Activated T-cell treated with anti-CD3 and anti-CD28 coated beads, Interleukin-2, amount 50 U/mL, for 4 hours (primary cell): ENCODE data around the gene RAD51B. TPM values are rescaled to one million over a fixed set of nuclear protein-coding genes. Genes with fewer than 3 reads are reported as not detected.

Experiments used
- ATAC-seq, 2 donors: fragments of 200-7000 bp; cut with Tn5 transposase; one replicate each; pipeline ENCODE4 v1.10.0; 2021
- DNase-seq: peaks from one replicate; pipeline ENCODE4 v3.0.0-alpha.2; 2020
- H3K27me3 Mint-ChIP-seq: one replicate; pipeline ENCODE4 v1.8.0; 2021; ENCODE audit warnings: low read depth, mixed read lengths
- H3K36me3 Mint-ChIP-seq: one replicate; pipeline ENCODE4 v1.8.0; 2022; ENCODE audit warnings: mixed read lengths; ENCODE audit not compliant: insufficient read depth
- H3K4me1 Mint-ChIP-seq: one replicate; pipeline ENCODE4 v1.8.0; 2021; ENCODE audit warnings: low read depth, mixed read lengths
- H3K4me3 Mint-ChIP-seq: one replicate; pipeline ENCODE4 v1.8.0; 2021; ENCODE audit warnings: mild to moderate bottlenecking, moderate library complexity, mixed read lengths
- H3K9me3 Mint-ChIP-seq: one replicate; pipeline ENCODE4 v1.8.0; 2021; ENCODE audit warnings: mixed read lengths
- total RNA-seq, 3 donors: library from RNA; stranded (reverse); gene quantifications; one replicate each; pipeline ENCODE4 v1.2.1, GENCODE V29; 2021

The RAD51B gene
- total RNA-seq, 3 donors from 2014 or later, result 10.6 to 16.1 (median 14.2) TPM

DNA sequence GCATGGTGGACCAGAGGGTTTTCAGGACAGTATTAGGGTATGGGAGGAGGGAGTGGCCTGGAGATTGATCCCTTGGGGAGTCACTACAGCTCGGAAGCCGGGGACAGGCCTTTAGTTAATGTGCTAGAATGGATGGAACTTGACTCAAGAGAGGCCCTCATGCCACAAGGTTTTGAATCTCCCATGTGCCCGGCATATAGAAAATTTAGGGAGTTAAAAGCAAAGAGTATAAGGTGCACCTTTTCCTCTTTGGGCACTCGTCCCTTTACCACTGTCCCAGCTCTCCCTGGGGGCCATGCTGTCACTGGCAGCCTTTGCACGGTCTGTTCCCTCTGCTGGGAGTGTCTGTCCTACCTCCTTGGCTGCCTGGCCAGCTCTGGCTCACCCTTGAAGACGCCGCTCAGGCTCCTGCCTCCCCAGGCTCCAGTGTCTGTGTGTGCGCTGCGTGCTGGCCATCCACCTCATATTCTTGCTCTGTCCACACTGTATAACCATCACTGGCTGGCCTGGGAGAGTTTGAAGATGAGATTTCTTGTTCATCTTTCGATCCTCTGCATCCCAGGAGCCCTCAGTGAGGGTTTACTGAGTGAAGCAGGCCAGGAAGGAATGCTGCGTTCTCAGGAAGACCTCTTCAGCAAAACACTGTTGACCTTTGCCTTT is 811.9 kb downstream of the RAD51B start:
- Mint-ChIP-seq H3K27me3 (no peaks in the 10 kb centered on the region), H3K9me3 (no peaks in the 10 kb centered on the region), H3K36me3 (no peaks in the 10 kb centered on the region), H3K4me1 (peaks cover 18% of the 10 kb centered on the region), H3K4me3 (no peak overlapping the region)
- no peak for ATAC-seq
- DNase-seq, result no peak

DNA sequence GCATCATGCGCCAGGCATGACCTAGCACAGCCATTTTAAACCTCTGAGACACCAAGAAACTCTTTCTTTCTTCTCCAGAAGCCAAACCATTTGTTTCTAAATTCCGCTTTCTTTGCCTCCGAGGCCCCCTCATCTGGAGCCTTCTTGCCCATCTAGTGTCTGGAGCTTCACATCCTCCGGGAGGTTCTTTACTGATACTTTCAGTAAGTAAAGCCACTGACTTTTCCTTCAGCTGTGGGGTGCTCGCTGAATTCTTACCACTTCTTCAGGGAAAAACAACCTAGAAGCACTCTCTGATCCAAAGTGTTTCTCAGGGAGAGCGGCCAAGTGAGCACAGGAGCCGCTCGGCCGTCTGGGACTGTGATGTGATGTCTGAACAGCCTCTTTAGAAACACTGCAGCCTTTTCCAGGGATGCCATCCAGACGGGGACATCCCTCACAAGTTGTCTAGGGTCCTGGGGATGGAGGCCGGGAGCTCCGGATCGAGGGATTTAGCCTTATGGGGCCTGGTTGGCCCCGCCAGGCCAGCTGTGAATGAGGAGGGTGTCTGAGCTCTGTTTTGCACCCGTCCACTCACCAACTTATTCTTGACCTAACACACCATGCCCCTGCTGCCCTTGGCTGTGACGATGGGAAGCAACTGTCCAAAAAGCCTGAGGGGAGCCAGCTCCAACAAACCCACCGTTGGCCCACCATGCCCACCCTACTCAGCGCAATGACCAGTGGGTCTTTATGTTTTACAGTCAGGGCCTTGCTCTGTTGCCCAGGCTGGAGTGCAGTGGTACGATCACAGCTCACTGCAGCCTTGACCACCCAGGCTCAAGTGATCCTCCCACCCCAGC is 812.7 kb downstream of the RAD51B start:
- Mint-ChIP-seq H3K36me3 (no peaks in the 10 kb centered on the region), H3K9me3 (no peaks in the 10 kb centered on the region), H3K27me3 (no peaks in the 10 kb centered on the region), H3K4me1 (peaks cover 18% of the 10 kb centered on the region), H3K4me3 (no peak overlapping the region)
- ATAC-seq (no peak), DNase-seq (no peak)

DNA sequence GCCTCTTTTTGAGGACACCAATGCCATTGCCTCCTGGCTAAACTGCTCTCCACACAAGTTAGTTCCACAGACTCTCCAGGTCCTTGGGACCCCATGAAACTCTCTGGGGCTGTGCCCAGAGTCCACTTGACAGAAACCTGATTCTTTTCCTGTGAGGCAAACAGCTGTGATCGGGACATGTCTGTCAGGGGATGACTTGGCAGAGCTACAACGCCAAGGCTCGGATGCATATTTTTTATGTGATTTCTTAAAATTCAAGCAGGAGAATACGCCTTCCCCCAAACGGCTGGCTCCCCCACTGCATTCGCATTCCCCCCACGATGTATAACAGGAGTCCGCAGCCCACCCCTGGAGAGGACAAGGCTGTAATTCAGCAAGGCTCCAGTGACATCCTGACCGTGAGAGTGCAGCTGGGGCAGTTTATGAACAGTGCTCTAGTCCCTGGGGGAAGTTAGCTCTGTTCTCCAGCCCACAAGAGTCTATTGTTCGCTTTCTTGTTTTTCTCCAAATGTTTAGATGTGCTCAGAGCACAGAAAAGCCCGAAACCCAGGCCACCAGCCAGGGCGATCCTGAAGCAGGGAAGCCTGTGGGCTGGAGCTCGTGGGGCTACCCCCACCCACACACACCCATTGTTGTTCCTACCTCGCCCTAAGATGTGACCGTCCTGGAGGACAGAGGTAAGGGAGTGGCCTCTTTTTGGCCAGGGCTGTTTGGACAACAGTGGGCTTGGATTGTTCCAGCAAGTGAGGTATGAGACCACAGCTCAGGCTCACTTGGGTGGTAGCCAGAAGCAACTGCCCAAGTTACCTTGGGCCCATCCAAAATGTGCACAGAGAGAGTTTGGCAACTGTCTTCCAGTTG is 813.8 kb downstream of the RAD51B start:
- Mint-ChIP-seq H3K36me3 (no peaks in the 10 kb centered on the region), H3K27me3 (no peaks in the 10 kb centered on the region), H3K4me1 (peaks cover 10% of the 10 kb centered on the region), H3K9me3 (no peaks in the 10 kb centered on the region), H3K4me3 (no peak overlapping the region)
- no peak for DNase-seq
- ATAC-seq, result no peak

DNA sequence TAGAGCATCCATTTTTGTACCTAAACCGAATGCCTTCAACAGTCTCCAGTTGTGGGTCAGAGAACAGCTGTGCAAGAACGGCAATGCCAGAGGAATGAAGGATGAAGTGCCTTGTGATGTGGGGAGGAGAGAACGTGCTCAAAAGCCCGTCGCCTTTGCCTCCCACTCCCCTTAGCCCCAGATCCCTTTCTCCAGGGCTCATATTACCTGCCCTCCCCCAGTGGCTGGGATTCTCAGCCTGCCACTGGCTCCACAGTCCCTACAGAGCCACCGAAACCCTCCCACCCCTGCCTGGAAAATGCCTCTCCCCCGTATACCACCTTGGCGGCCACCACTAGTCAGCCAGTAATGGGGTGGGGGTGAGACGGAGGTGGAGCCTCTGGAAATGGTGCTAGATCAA is 814.8 kb downstream of the RAD51B start:
- Mint-ChIP-seq H3K27me3 (no peaks in the 10 kb centered on the region), H3K9me3 (no peaks in the 10 kb centered on the region), H3K36me3 (no peaks in the 10 kb centered on the region), H3K4me3 (no peak overlapping the region), H3K4me1 (peaks cover 1% of the 10 kb centered on the region)
- ATAC-seq (no peak), DNase-seq (no peak)

DNA sequence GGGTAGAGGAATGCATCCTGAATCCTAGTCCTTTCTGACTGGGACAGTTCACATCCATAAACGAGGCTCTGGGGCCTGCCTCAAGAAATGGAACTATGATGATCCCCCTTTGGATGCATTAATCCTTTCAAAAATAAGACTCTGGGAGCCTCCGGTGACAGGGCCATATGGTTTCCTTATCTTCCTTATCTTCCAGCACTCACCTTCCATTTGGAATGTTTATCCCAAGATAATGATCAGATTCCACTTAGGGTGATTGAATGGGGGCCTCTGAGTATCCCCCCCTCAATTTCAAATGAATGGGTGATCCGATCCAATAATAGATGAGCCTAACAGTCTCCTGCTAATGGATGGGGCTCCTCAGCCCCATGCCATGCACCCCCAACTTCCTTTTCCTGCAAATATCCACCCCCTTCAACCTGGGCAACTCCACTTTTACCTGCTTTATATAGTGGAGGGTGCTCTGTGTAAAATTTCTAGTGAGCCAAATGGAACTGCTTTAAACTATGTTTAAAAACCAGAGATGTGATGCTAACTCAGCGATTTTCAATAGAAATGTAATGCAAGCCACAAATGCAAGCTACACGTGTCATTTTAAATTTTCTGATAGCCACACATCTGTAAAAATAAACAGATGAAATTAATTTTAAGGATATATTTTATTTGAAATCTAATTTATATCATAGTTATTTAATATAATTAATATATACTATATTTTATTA is 815.5 kb downstream of the RAD51B start:
- ATAC-seq, result no peak
- H3K27me3 Mint-ChIP-seq, result no peaks in the 10 kb centered on the region
- no peak overlapping the region for H3K4me3 Mint-ChIP-seq
- no peak for DNase-seq
- H3K4me1 Mint-ChIP-seq, result peaks cover 1% of the 10 kb centered on the region
- no peaks in the 10 kb centered on the region for H3K36me3 Mint-ChIP-seq
- H3K9me3 Mint-ChIP-seq, result no peaks in the 10 kb centered on the region

GRCh38 chr14:68636597-68636996 is 817.0 kb downstream of the RAD51B start:
- DNase-seq, result no peak
- Mint-ChIP-seq H3K36me3 (peaks cover 2% of the 10 kb centered on the region), H3K27me3 (no peaks in the 10 kb centered on the region), H3K4me3 (no peak overlapping the region), H3K9me3 (peaks cover 7% of the 10 kb centered on the region), H3K4me1 (peaks cover 1% of the 10 kb centered on the region)
- ATAC-seq, result no peak

DNA sequence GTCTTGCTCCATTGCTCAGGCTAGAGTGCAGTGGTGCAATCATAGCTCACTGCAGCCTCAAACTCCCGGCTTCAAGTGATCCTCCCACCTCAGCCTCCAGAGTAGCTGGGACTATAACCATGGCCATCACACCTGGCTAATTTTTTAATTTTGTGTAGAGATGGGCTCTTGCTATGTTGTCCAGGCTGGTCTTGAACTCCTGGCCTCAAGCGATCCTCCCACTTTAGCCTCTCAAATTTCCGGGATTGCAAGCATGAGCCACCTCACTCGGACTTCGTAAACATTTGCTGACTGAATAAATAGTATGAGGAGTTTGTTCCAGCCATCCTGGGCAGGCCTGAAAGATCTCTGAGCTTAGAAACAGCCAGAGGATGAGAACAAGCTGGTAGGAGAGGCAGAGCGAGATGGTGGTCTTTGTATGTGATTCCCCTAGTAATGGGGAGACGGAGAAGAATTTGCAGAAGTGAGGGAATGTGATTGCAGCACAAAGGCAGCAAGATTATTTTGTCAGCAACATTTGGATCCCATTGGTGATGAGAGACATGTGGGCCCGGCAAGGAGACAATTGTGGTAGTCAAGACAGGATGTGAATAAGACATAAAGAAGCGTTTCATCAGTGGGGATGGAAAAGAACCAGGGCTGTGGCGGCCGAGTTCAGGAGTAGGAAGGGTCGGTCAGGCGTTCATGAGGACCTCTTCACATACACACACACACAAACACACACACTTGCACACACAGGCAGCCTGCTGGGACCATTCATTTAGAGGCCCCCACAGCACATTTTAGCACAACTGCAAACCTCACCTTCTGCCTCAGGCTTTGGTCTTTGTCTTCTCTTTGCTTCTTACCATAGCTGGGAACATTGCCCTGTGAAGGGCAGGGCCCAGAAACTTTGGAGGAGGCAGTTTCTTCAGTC is 817.8 kb downstream of the RAD51B start:
- peaks cover 1% of the 10 kb centered on the region for H3K4me1 Mint-ChIP-seq
- peaks cover 2% of the 10 kb centered on the region for H3K36me3 Mint-ChIP-seq
- peaks cover 7% of the 10 kb centered on the region for H3K9me3 Mint-ChIP-seq
- no peaks in the 10 kb centered on the region for H3K27me3 Mint-ChIP-seq
- no peak overlapping the region for H3K4me3 Mint-ChIP-seq
- no peak for DNase-seq
- ATAC-seq, result peak in 1 of 2 donors; percentile 25

GRCh38 chr14:68638141-68638999 is 818.8 kb downstream of the RAD51B start:
- H3K9me3 Mint-ChIP-seq, result peaks cover 7% of the 10 kb centered on the region
- peaks cover 1% of the 10 kb centered on the region for H3K4me1 Mint-ChIP-seq
- H3K36me3 Mint-ChIP-seq, result peaks cover 2% of the 10 kb centered on the region
- no peaks in the 10 kb centered on the region for H3K27me3 Mint-ChIP-seq
- ATAC-seq (no peak), DNase-seq (no peak)
- H3K4me3 Mint-ChIP-seq, result no peak overlapping the region

GRCh38 chr14:68639000-68639757 is 819.6 kb downstream of the RAD51B start:
- DNase-seq (no peak), ATAC-seq (no peak)
- H3K27me3 Mint-ChIP-seq, result no peaks in the 10 kb centered on the region
- H3K36me3 Mint-ChIP-seq, result peaks cover 2% of the 10 kb centered on the region
- H3K9me3 Mint-ChIP-seq, result peaks cover 7% of the 10 kb centered on the region
- H3K4me1 Mint-ChIP-seq, result no peaks in the 10 kb centered on the region
- H3K4me3 Mint-ChIP-seq, result no peak overlapping the region

GRCh38 chr14:68639758-68640574 is 820.4 kb downstream of the RAD51B start:
- Mint-ChIP-seq H3K4me3 (no peak overlapping the region), H3K36me3 (peaks cover 2% of the 10 kb centered on the region), H3K27me3 (no peaks in the 10 kb centered on the region)

GRCh38 chr14:68643673-68644072 is 824.1 kb downstream of the RAD51B start:
- H3K4me1 Mint-ChIP-seq, result no peaks in the 10 kb centered on the region
- H3K9me3 Mint-ChIP-seq, result peaks cover 7% of the 10 kb centered on the region
- no peaks in the 10 kb centered on the region for H3K27me3 Mint-ChIP-seq
- no peak for DNase-seq
- H3K4me3 Mint-ChIP-seq, result no peak overlapping the region
- peaks cover 2% of the 10 kb centered on the region for H3K36me3 Mint-ChIP-seq
- no peak for ATAC-seq

More at GRCh38 chr14:68639758-68640574, 820.4 kb downstream of the RAD51B start:
- ATAC-seq, result no peak
- DNase-seq, result no peak
- no peaks in the 10 kb centered on the region for H3K4me1 Mint-ChIP-seq
- H3K9me3 Mint-ChIP-seq, result peaks cover 7% of the 10 kb centered on the region
